Keratinocyte (primary cell): ENCODE measurements around the gene RC3H2.

Experiments used
- CTCF ChIP-seq, 3 experiments: IDR thresholded peaks in 1 of 3; conservative IDR thresholded peaks in 1 of 3; optimal IDR thresholded peaks in 1 of 3; 2 replicates in 2 of 3; 3 replicates in 1 of 3; pipeline versions ENCODE3 to v1.5.1; 2011; ENCODE audit warnings: low read length in 3 of 3, mild to moderate bottlenecking in 3 of 3, moderate library complexity in 2 of 3, control low read depth in 1 of 3, inconsistent platforms in 1 of 3; ENCODE audit not compliant: insufficient read depth in 2 of 3; ENCODE audit errors: extremely low read depth in 1 of 3
- EZH2 ChIP-seq: IDR thresholded peaks from one replicate; pipeline ENCODE4 v1.6.1; 2012; ENCODE audit warnings: inconsistent platforms, mild to moderate bottlenecking, low read length, moderate library complexity

DNA sequence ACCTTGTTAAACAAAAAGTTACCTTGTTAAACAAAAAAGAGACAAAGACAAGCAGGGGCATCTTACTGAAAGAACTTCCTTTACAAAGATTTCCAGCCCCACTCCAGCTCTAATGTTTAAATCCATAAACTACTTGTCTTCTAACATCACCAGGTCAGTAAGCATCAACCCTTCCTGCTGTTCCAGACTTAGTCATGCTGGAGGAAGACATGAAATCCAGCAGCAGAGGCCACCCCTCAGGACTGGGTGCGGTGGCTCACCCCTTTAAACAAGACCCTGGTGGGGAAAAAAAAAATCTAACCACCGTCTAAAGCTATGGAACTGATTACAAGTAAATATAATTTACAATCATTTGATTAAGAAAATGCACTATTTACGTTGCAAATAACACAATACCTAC is 85.8 kb downstream of the RC3H2 start:
- no peak for TF ChIP-seq CTCF (optimal IDR thresholded peaks at IDR 0.05 in 1 of 3, IDR thresholded peaks at IDR 0.05 in 1 of 3, conservative IDR thresholded peaks at IDR 0.05 in 1 of 3; ENCODE audit: extremely low read depth in 1 of 3, insufficient read depth in 2 of 3, low read length in 3 of 3)
- TF ChIP-seq EZH2: no peak
